SK-N-SH treated with all-trans-retinoic acid at 6 μM for 48 hours (cell line): ENCODE results near the gene NAPSA.
A peak's percentile ranks its signal among the peaks of the same experiment; 100 is the strongest.
"Not testable (repeated sequence)": the region's sequence is repeated elsewhere in the genome, so short reads cannot be mapped to it uniquely, and the experiment has no call there.

ENCODE experiments used
- ATAC-seq: fragments of 200-7000 bp; cut with Tn5 transposase; 3 replicates; pipeline ENCODE4 v1.9.1; 2020; ENCODE audit warnings: mild to moderate bottlenecking, moderate library complexity
- BACH2 ChIP-seq: fragments of 250-450 bp; sonication (Bioruptor Pico); IDR thresholded peaks from 2 replicates; pipeline ENCODE4 v1.9.0; 2021; ENCODE audit warnings: mild to moderate bottlenecking, borderline replicate concordance
- CSDC2 ChIP-seq: fragments of 250-450 bp; sonication (Bioruptor Pico); IDR thresholded peaks from 2 replicates; pipeline ENCODE4 v1.5.0; 2020; ENCODE audit warnings: mild to moderate bottlenecking, moderate library complexity
- ESRRG ChIP-seq: fragments of 250-450 bp; sonication (Bioruptor Pico); IDR thresholded peaks from 2 replicates; pipeline ENCODE4 v1.6.1; 2021; ENCODE audit warnings: mild to moderate bottlenecking
- GLIS3 ChIP-seq: fragments of 250-450 bp; sonication (Bioruptor Pico); IDR thresholded peaks from 2 replicates; pipeline ENCODE4 v1.5.0; 2020; ENCODE audit warnings: mild to moderate bottlenecking, moderate library complexity
- OSR1 ChIP-seq: fragments of 250-450 bp; sonication (Bioruptor Pico); IDR thresholded peaks from 2 replicates; pipeline ENCODE4 v1.8.0; 2022; ENCODE audit warnings: moderate library complexity, mild to moderate bottlenecking, inconsistent platforms
- PATZ1 ChIP-seq: fragments of 250-450 bp; sonication (Bioruptor Pico); IDR thresholded peaks from 2 replicates; pipeline ENCODE4 v1.8.0; 2020; ENCODE audit warnings: mild to moderate bottlenecking, moderate library complexity, borderline replicate concordance
- PPARA ChIP-seq: fragments of 250-450 bp; sonication (Bioruptor Pico); IDR thresholded peaks from 2 replicates; pipeline ENCODE4 v1.5.0; 2020; ENCODE audit warnings: mild to moderate bottlenecking, borderline replicate concordance
- RARB ChIP-seq: fragments of 250-450 bp; sonication (Bioruptor Pico); IDR thresholded peaks from 2 replicates; pipeline ENCODE4 v1.8.0; 2021; ENCODE audit warnings: mild to moderate bottlenecking, moderate library complexity
- SNAI2 ChIP-seq: fragments of 250-450 bp; sonication (Bioruptor Pico); IDR thresholded peaks from 2 replicates; pipeline ENCODE4 v1.5.0; 2020; ENCODE audit warnings: mild to moderate bottlenecking, moderate library complexity
- TCF4 ChIP-seq: fragments of 250-450 bp; sonication (Bioruptor Pico); IDR thresholded peaks from 2 replicates; pipeline ENCODE4 v1.8.0; 2021; ENCODE audit warnings: mild to moderate bottlenecking, moderate library complexity, borderline replicate concordance
- TOX ChIP-seq: fragments of 250-450 bp; sonication (Bioruptor Pico); IDR thresholded peaks from 2 replicates; pipeline ENCODE4 v1.8.0; 2021; ENCODE audit warnings: mild to moderate bottlenecking, moderate library complexity, borderline replicate concordance
- ZC3H10 ChIP-seq: fragments of 250-450 bp; sonication (Bioruptor Pico); IDR thresholded peaks from 2 replicates; pipeline ENCODE4 v1.5.1; 2021; ENCODE audit warnings: mild to moderate bottlenecking, moderate library complexity
- ZFP3 ChIP-seq: fragments of 250-450 bp; sonication (Bioruptor Pico); IDR thresholded peaks from 2 replicates; pipeline ENCODE4 v1.5.0; 2020; ENCODE audit warnings: mild to moderate bottlenecking, moderate library complexity
- ZFP30 ChIP-seq: fragments of 450-650 bp; formaldehyde crosslinking; IDR thresholded peaks from 2 replicates; pipeline ENCODE4 v1.5.0; 2022; ENCODE audit warnings: mild to moderate bottlenecking, moderate library complexity
- ZNF565 ChIP-seq: fragments of 450-650 bp; formaldehyde crosslinking; conservative IDR thresholded peaks from 2 replicates; pipeline ENCODE4 v1.5.0; 2020; ENCODE audit warnings: low read depth, mild to moderate bottlenecking, moderate library complexity
- ZNF70 ChIP-seq: fragments of 450-650 bp; formaldehyde crosslinking; IDR thresholded peaks from 2 replicates; pipeline ENCODE4 v1.5.0; 2020; ENCODE audit warnings: mild to moderate bottlenecking, moderate library complexity
- ZNF8 ChIP-seq: fragments of 450-650 bp; formaldehyde crosslinking; IDR thresholded peaks from 2 replicates; pipeline ENCODE4 v1.5.0; 2020; ENCODE audit warnings: mild to moderate bottlenecking, moderate library complexity
- TF ChIP-seq, protein P1 (sequence below): fragments of 250-450 bp; sonication (Bioruptor Pico); IDR thresholded peaks from 2 replicates; pipeline ENCODE4 v1.5.0; 2020; ENCODE audit warnings: mild to moderate bottlenecking, moderate library complexity
- TF ChIP-seq, protein P2 (sequence below): fragments of 250-450 bp; sonication (Bioruptor Pico); IDR thresholded peaks from 2 replicates; pipeline ENCODE4 v1.5.1; 2020; ENCODE audit warnings: low read depth, mild to moderate bottlenecking, moderate library complexity

The NAPSA gene

DNA sequence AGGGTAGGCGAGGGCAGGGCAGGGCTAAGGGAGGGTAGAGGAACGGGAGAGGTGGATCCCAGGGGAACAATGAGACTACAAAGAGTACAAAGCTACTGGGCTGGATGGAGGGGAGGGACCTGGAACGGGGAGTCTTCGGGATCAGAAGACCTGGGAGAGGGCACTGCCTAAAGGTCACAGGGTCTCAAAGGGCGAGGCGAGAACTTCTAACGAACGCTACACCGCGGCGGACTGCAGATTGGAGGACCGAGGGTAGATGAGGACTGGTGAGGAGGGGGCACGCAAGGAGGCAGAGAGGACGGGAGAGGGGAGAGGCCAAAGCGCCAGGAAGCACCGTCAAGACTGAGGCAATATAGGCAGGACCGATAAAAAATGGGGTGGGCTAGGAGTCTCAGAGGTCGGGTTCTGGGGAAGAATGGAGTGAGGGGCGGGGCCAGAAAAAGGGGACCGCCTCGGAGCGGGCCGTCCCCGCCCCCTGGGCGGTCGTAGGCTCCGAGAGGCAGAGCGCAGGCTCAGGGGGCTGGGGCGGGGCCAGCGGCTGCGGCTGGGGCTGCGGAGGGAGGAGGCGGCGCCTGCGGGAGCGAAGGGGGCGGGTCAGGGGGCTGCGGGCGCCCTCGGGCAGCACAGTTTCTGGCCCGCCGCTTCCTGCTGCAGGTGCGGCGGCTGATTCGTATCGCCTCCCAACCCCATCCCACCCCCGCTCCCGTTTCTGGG is 34.9 kb downstream of the NAPSA start (continued):
- TF ChIP-seq ZNF565 (CRISPR knock-in tag): no peak
- TF ChIP-seq PPARA (CRISPR knock-in tag): no peak
- TF ChIP-seq BACH2 (CRISPR knock-in tag): no peak
- TF ChIP-seq, all 23 proteins: peak for 0

GRCh38 chr19:50329926-50330294 is 35.5 kb downstream of the NAPSA start:
- ATAC-seq: not testable (repeated sequence)

DNA sequence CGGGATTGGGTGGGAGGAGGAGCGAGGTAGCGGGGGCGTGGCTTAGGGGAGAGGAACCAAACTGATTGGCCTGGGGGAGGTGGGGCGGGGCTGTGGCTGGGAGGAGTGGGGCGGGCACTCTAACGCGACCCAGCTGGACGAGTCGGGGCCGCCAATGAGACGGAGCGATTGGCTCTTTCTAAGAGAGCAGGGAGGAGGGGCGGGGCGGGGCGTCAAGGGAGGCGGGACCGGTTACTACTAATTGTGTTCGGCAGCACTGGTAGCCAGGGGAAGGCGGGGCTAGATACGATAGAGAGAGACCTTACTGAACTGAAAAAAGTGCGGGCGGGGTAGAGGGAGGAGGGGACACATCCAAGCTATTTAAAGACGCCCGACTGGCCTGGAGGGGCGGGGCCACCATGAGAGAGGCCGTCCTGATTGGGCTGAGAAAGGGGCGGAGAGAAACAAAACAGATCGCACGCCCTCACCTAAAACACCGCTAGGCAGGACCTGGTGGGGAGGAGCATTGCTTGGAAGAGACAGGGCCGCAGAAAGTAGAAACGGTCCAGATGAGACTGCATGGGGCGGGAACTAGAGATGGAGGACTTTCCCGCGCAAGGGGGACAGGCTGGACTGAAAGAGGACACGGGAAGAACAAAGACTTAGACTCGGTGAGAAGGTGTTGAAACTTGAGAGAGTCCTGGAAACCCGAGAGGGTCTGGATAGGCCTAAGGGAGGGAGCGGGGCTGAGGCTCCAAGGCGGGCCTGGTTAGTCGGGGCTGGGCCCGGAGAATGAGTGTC is 36.1 kb downstream of the NAPSA start, which contains the start of gene KCNC3:
TSS of gene KCNC3 (minus strand) at position 232 of the 780 bp plus-strand sequence. CDS start 295 bp downstream, outside the sequence.
- peak; percentile 81 for ATAC-seq
- TF ChIP-seq ESRRG (CRISPR knock-in tag) (no peak), ZC3H10 (CRISPR knock-in tag) (no peak), PATZ1 (CRISPR knock-in tag) (no peak), ZNF565 (CRISPR knock-in tag) (no peak), ZNF8 (CRISPR knock-in tag) (no peak)

- no peak for TF ChIP-seq GLIS3 (CRISPR knock-in tag)
- no peak for TF ChIP-seq RARB (CRISPR knock-in tag)
- TF ChIP-seq, protein P1, sequence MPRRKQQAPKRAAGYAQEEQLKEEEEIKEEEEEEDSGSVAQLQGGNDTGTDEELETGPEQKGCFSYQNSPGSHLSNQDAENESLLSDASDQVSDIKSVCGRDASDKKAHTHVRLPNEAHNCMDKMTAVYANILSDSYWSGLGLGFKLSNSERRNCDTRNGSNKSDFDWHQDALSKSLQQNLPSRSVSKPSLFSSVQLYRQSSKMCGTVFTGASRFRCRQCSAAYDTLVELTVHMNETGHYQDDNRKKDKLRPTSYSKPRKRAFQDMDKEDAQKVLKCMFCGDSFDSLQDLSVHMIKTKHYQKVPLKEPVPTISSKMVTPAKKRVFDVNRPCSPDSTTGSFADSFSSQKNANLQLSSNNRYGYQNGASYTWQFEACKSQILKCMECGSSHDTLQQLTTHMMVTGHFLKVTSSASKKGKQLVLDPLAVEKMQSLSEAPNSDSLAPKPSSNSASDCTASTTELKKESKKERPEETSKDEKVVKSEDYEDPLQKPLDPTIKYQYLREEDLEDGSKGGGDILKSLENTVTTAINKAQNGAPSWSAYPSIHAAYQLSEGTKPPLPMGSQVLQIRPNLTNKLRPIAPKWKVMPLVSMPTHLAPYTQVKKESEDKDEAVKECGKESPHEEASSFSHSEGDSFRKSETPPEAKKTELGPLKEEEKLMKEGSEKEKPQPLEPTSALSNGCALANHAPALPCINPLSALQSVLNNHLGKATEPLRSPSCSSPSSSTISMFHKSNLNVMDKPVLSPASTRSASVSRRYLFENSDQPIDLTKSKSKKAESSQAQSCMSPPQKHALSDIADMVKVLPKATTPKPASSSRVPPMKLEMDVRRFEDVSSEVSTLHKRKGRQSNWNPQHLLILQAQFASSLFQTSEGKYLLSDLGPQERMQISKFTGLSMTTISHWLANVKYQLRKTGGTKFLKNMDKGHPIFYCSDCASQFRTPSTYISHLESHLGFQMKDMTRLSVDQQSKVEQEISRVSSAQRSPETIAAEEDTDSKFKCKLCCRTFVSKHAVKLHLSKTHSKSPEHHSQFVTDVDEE (CRISPR knock-in tag): no peak
- TF ChIP-seq BACH2 (CRISPR knock-in tag): no peak
- TF ChIP-seq SNAI2 (CRISPR knock-in tag): no peak
- no peak for TF ChIP-seq CSDC2 (CRISPR knock-in tag)
- no peak for TF ChIP-seq PPARA (CRISPR knock-in tag)
- no peak for TF ChIP-seq TCF4 (CRISPR knock-in tag)
- no peak for TF ChIP-seq OSR1 (CRISPR knock-in tag)
- TF ChIP-seq ZC3H10 (CRISPR knock-in tag): no peak
- TF ChIP-seq, protein P2, sequence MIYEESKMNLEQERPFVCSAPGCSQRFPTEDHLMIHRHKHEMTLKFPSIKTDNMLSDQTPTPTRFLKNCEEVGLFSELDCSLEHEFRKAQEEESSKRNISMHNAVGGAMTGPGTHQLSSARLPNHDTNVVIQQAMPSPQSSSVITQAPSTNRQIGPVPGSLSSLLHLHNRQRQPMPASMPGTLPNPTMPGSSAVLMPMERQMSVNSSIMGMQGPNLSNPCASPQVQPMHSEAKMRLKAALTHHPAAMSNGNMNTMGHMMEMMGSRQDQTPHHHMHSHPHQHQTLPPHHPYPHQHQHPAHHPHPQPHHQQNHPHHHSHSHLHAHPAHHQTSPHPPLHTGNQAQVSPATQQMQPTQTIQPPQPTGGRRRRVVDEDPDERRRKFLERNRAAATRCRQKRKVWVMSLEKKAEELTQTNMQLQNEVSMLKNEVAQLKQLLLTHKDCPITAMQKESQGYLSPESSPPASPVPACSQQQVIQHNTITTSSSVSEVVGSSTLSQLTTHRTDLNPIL (CRISPR knock-in tag): no peak
- no peak for TF ChIP-seq ZFP30 (CRISPR knock-in tag)
- no peak for TF ChIP-seq ESRRG (CRISPR knock-in tag)
- no peak for TF ChIP-seq ZNF70 (CRISPR knock-in tag)
- no peak for TF ChIP-seq ZFP3 (CRISPR knock-in tag)
- no peak; the same call in 2 of the 3 replicates for ATAC-seq
These were observed 36.6 kb downstream of the NAPSA start for GRCh38 chr19:50328873-50329145.

- no peak for ATAC-seq
- TF ChIP-seq PATZ1 (CRISPR knock-in tag) (no peak), TOX (CRISPR knock-in tag) (no peak), CSDC2 (CRISPR knock-in tag) (no peak), GLIS3 (CRISPR knock-in tag) (no peak), TCF4 (CRISPR knock-in tag) (no peak), ZFP30 (CRISPR knock-in tag) (no peak), ZC3H10 (CRISPR knock-in tag) (no peak), ZNF8 (CRISPR knock-in tag) (no peak)
- TF ChIP-seq, protein P2 (CRISPR knock-in tag): no peak
- TF ChIP-seq, protein P1 (CRISPR knock-in tag): no peak
These were observed 37.1 kb downstream of the NAPSA start for GRCh38 chr19:50328224-50328872.
